ENCODE measurements around the gene SCNN1A. TPM values are rescaled to one million over a fixed set of nuclear protein-coding genes. Genes with fewer than 3 reads are reported as not detected.

SCNN1A gene
- total and polyA plus RNA-seq, 12 donors: 0.15 to 1.1 (median 0.42) TPM; not detected in 4

DNA sequence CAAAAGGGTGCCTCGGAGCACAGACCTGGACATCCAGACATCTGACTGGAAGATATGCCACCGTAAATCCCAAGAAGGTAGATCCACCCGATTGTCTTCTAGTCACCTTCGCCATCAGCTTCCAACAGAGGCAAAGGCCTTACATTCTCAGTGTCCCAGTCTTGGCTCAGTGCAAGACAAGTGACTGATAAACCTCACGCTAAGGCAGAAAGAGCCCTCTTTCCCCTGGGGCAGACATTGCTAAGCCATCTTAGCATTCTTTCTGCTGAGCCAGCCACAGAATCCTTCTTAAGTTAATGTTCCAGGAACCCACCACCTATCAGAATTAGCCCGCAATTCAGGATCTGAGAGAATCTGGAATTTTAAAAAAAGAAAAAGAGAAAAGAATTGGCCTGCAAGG lies 69.2 kb downstream of the SCNN1A start:
- TF ChIP-seq, protein P1, sequence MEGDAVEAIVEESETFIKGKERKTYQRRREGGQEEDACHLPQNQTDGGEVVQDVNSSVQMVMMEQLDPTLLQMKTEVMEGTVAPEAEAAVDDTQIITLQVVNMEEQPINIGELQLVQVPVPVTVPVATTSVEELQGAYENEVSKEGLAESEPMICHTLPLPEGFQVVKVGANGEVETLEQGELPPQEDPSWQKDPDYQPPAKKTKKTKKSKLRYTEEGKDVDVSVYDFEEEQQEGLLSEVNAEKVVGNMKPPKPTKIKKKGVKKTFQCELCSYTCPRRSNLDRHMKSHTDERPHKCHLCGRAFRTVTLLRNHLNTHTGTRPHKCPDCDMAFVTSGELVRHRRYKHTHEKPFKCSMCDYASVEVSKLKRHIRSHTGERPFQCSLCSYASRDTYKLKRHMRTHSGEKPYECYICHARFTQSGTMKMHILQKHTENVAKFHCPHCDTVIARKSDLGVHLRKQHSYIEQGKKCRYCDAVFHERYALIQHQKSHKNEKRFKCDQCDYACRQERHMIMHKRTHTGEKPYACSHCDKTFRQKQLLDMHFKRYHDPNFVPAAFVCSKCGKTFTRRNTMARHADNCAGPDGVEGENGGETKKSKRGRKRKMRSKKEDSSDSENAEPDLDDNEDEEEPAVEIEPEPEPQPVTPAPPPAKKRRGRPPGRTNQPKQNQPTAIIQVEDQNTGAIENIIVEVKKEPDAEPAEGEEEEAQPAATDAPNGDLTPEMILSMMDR (IDR thresholded peaks at IDR 0.05): no peak
- peaks cover 8 to 32% (median 19%) of the 10 kb centered on the region in 7 donors for H3K27me3 ChIP-seq
- no peaks in the 10 kb centered on the region for H3K36me3 ChIP-seq
- DNase-seq: no peak
- intact Hi-C loops (cut with DNase I): no loop called here
- WGBS, 2 donors: 84 to 88% methylated on average over 6 of the region's 6 CpGs
- no peak for ATAC-seq
- peaks cover 0 to 29% (median 5%) of the 10 kb centered on the region in 9 donors for H3K4me1 ChIP-seq
- no peak overlapping the region for H3K4me3 ChIP-seq
- no peaks in the 10 kb centered on the region for H3K9me3 ChIP-seq
- H3K27ac ChIP-seq: no peak overlapping the region

DNA sequence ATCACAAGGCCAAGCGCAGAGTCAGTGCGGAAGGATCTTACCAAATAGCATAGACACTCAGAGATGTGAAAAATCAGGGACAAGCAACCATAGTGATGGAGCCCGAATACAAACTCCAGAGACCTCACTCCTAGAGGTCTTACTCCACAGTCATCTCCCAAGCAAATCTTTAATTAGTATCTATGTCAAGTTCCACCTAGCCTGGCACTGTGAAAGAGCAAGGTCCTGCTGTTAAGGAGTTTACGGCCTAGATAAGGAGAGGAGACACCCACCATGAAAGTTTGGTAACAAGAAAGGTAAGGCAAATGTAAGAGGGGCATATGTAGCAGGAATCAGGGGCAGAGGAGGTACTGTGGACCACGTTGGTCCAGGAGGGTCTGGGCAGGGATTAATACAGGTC lies 72.3 kb downstream of the SCNN1A start:
- no peak for DNase-seq
- 85 to 86% methylated on average over 5 of the region's 5 CpGs for WGBS, 2 donors
- Histone ChIP-seq H3K27ac (no peak overlapping the region), H3K4me1 (peaks cover 0 to 15% (median 0%) of the 10 kb centered on the region in 9 donors), H3K36me3 (no peaks in the 10 kb centered on the region), H3K9me3 (no peaks in the 10 kb centered on the region), H3K4me3 (no peak overlapping the region), H3K27me3 (peaks cover 0 to 12% (median 0%) of the 10 kb centered on the region in 7 donors)
- TF ChIP-seq, protein P1 (IDR thresholded peaks at IDR 0.05): no peak
- ATAC-seq: no peak
- intact Hi-C loops (cut with DNase I): no loop called here

DNA sequence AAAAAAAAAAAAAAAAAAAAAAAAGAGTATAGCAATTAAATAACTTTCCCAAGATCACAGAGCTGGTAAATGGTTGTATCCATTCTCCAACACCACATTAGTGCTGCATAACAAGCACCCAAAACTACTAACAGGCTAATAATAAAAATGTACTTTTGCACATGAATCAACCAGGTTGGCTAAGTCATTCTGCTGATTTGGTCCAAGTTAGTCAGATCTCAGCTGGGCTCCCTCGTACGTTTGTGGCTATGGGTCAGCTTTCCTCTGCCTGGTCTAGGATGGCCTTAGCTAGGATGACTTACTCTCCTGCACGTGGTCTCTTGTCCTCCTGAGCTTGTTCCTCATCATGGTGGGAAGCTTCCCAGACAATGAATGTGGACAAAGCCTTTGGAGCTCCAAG lies 72.7 kb downstream of the SCNN1A start:
- Histone ChIP-seq H3K4me1 (peaks cover 0 to 11% (median 0%) of the 10 kb centered on the region in 9 donors), H3K27me3 (peaks cover 0 to 12% (median 0%) of the 10 kb centered on the region in 7 donors), H3K27ac (no peak overlapping the region), H3K9me3 (no peaks in the 10 kb centered on the region), H3K36me3 (no peaks in the 10 kb centered on the region), H3K4me3 (no peak overlapping the region)
- ATAC-seq (no peak), DNase-seq (no peak)
- TF ChIP-seq, protein P1 (IDR thresholded peaks at IDR 0.05): no peak
- intact Hi-C loops (cut with DNase I): no loop called here
- WGBS, 2 donors: 86 to 90% methylated on average over 3 of the region's 3 CpGs

DNA sequence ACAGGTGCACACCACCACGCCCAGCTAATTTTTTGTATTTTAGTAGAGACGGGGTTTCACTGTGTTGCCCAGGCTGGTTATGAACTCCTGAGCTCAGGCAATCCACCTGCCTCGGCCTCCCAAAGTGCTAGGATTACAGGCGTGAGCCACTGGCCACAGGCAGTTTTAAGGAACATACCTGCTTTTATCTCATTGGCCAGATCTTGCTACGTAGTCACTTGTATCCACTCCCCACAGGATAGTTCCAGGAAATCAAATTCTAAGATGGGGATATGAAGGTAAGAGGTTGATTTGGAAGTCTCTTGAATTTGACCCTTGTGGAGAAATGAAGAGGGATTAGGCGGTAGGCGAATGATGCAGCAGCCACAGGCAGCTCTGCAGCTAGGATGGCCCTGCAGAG lies 73.6 kb downstream of the SCNN1A start:
- intact Hi-C loops (cut with DNase I): no loop called here
- ATAC-seq: no peak
- H3K27ac ChIP-seq: no peak overlapping the region
- H3K27me3 ChIP-seq: peaks cover 0 to 12% (median 0%) of the 10 kb centered on the region in 7 donors
- H3K9me3 ChIP-seq: no peaks in the 10 kb centered on the region
- WGBS, 2 donors: 94 to 95% methylated on average over 7 of the region's 7 CpGs
- H3K4me1 ChIP-seq: peaks cover 0 to 2% (median 0%) of the 10 kb centered on the region in 9 donors
- TF ChIP-seq, protein P1 (IDR thresholded peaks at IDR 0.05): no peak
- no peak overlapping the region for H3K4me3 ChIP-seq
- DNase-seq: no peak
- H3K36me3 ChIP-seq: no peaks in the 10 kb centered on the region
